K562 (cell line): ENCODE measurements around the gene CCNY. TPM values are rescaled to one million over a fixed set of nuclear protein-coding genes. Genes with fewer than 3 reads are reported as not detected.

Experiments
- ATAC-seq: fragments of 200-7000 bp; cut with Tn5 transposase; 3 replicates; pipeline ENCODE4 v1.9.1; 2020; ENCODE audit warnings: moderate library complexity
- BruUV-seq: library from RNA; stranded (reverse); fragments of 400-500 nt; replicated peaks from 2 replicates; lab custom pipeline; 2021; lab: Mats Ljungman, UMichigan
- CTCF ChIA-PET: fragments of 300-600 bp; formaldehyde crosslinking; extraction: SDS; loops from one replicate; lab custom pipeline; 2021; ENCODE audit warnings: low intra/inter-chr PET ratio; lab: Yijun Ruan, JAX
- POLR2A ChIA-PET: fragments of 300-600, 350-650 bp; sonication (Branson Sonifier 250); formaldehyde crosslinking; extraction: SDS; loops from one replicate; lab custom pipeline; 2021; ENCODE audit warnings: antibody characterized with exemption, inconsistent platforms; lab: Yijun Ruan, JAX
- DNase-seq, 4 experiments: peaks; one replicate each; pipeline versions ENCODE4 v3.0.0 to v3.0.0-alpha.2; 2011 to 2018; ENCODE audit warnings: low spot score in 3 of 4, mixed read lengths in 3 of 4; ENCODE audit errors: extremely low read depth in 1 of 4
- FAIRE-seq: peaks from 2 replicates; lab custom pipeline; 2011; peaks lifted over from hg19 to GRCh38; lab: Jason Lieb, UNC
- H2AFZ ChIP-seq: 2 replicates; pipeline ENCODE4 v1.6.0; 2011; ENCODE audit warnings: low read depth, low read length, control low read depth, inconsistent platforms
- H3K27ac ChIP-seq: fragments of 200-600 bp; 3 replicates; pipeline ENCODE4 v1.8.0; 2011; ENCODE audit warnings: low read depth, mild to moderate bottlenecking, control low read depth, inconsistent platforms, low read length, moderate library complexity, mixed read lengths; ENCODE audit errors: extremely low read depth
- H3K27me3 ChIP-seq, 2 experiments: fragments of 300-600 bp in 1 of 2; 2 replicates in 1 of 2; 3 replicates in 1 of 2; pipeline versions ENCODE4 v1.6.0 to v1.8.0; 2011; ENCODE audit warnings: inconsistent platforms in 2 of 2, low read length in 2 of 2, mild to moderate bottlenecking in 1 of 2, mixed read lengths in 1 of 2, moderate library complexity in 1 of 2; ENCODE audit not compliant: control insufficient read depth in 2 of 2, insufficient read depth in 2 of 2
- H3K36me3 ChIP-seq: fragments of 300-600 bp; 3 replicates; pipeline ENCODE4 v1.8.0; 2011; ENCODE audit warnings: mild to moderate bottlenecking, low read length, inconsistent platforms; ENCODE audit not compliant: control insufficient read depth, insufficient read depth
- H3K4me1 ChIP-seq, 2 experiments: fragments of 200-600 bp in 1 of 2; replicated peaks in 1 of 2; 2 replicates in 1 of 2; 3 replicates in 1 of 2; pipeline versions ENCODE4 v1.5.1 to v1.8.0; 2011; ENCODE audit warnings: inconsistent platforms in 2 of 2, low read length in 2 of 2, mild to moderate bottlenecking in 1 of 2, mixed read lengths in 1 of 2, moderate library complexity in 1 of 2; ENCODE audit not compliant: control insufficient read depth in 2 of 2, insufficient read depth in 2 of 2
- H3K4me2 ChIP-seq: 2 replicates; pipeline ENCODE4 v1.6.1; 2011; ENCODE audit warnings: low read length, control low read depth, inconsistent platforms, mixed read lengths; ENCODE audit not compliant: insufficient read depth
- H3K4me3 ChIP-seq: fragments of 200-600 bp; sonication (generic), shearing (Covaris generic); 2 replicates; pipeline ENCODE4 v1.5.1; 2016; ENCODE audit warnings: control low read depth, inconsistent platforms
- H3K79me2 ChIP-seq: fragments of 200-600 bp; 3 replicates; pipeline ENCODE4 v1.8.0; 2011; ENCODE audit warnings: low read length, inconsistent platforms; ENCODE audit not compliant: control insufficient read depth, insufficient read depth
- H3K9ac ChIP-seq, 2 experiments: 2 replicates each; pipeline versions ENCODE4 v1.6.0 to v1.6.1; 2011; ENCODE audit warnings: low read depth in 2 of 2, low read length in 2 of 2, control low read depth in 1 of 2, inconsistent platforms in 1 of 2, mild to moderate bottlenecking in 1 of 2, mixed read lengths in 1 of 2; ENCODE audit not compliant: insufficient read depth in 1 of 2
- H3K9me1 ChIP-seq: one replicate; pipeline ENCODE4 v1.6.0; 2011; ENCODE audit warnings: inconsistent platforms, mild to moderate bottlenecking, low read length, moderate library complexity; ENCODE audit not compliant: control insufficient read depth, insufficient read depth
- H3K9me3 ChIP-seq: replicated peaks from 2 replicates; pipeline ENCODE4 v1.5.1; 2011; ENCODE audit warnings: low read depth, low read length, inconsistent platforms; ENCODE audit not compliant: control insufficient read depth, insufficient read depth
- H4K20me1 ChIP-seq: replicated peaks from 2 replicates; pipeline ENCODE4 v1.6.1; 2011; ENCODE audit warnings: low read length, inconsistent platforms, mixed read lengths; ENCODE audit not compliant: control insufficient read depth, insufficient read depth
- CCAR2 ChIP-seq: fragments of 200-400 bp; formaldehyde crosslinking; IDR thresholded peaks from 2 replicates; pipeline ENCODE4 v1.6.1; 2017; ENCODE audit warnings: mild to moderate bottlenecking, low read depth, low read length
- RFX1 ChIP-seq: fragments of 450-650 bp; IDR thresholded peaks from 2 replicates; pipeline ENCODE4 v1.6.1; 2016; ENCODE audit warnings: mild to moderate bottlenecking, moderate library complexity
- WGBS: fragments of 100-300 bp; shearing (Covaris generic); methylation state at CpG from one replicate; pipeline ENCODE4 v1.1.6; 2016; ENCODE audit warnings: low coverage, mixed read lengths; ENCODE audit not compliant: insufficient coverage; ENCODE audit errors: missing lambda C conversion rate; 5-methylcytosine and 5-hydroxymethylcytosine counted together
- in situ Hi-C: fragments of 300-500 bp; cut with MboI; formaldehyde crosslinking; loops from 4 replicates; pipeline ENCODE4 v1.15.0; 2018; ENCODE audit warnings: inconsistent platforms, mixed read lengths
- intact Hi-C: fragments of 100-400 bp; cut with micrococcal nuclease; formaldehyde crosslinking; loops from 2 replicates; pipeline ENCODE4 v1.14.2; 2022
- polyA plus RNA-seq, 8 experiments: library from polyadenylated mRNA; depleted of rRNA in 4 of 8; stranded (reverse) in 5 of 8; unstranded in 3 of 8; fragments of >200 nt; fragmentation: Nextera tagmentation in 2 of 8; fragmentation: Illumina TruSeq in 1 of 8; extraction: Ambion mirVana in 2 of 8; extraction: Trizol in 1 of 8; gene quantifications; 2 replicates each; pipeline versions ENCODE4 v1.2.1 to v1.2.3, GENCODE V29; 2011 to 2014; ENCODE audit warnings: inconsistent platforms in 1 of 8, missing spikeins in 1 of 8
- total RNA-seq, 7 experiments: library from RNA; depleted of rRNA in 6 of 7; stranded (reverse); fragments of >200 nt in 6 of 7; fragmentation: Illumina TruSeq in 2 of 7; extraction: Trizol in 2 of 7; gene quantifications; 2 replicates each; pipeline versions ENCODE4 v1.2.1 to v1.2.3, GENCODE V29; 2011 to 2021; ENCODE audit warnings: low replicate concordance in 1 of 7
- TF ChIP-seq, protein P1 (sequence below): fragments of 250-450 bp; sonication (Bioruptor Pico); IDR thresholded peaks from 2 replicates; pipeline ENCODE4 v1.8.0; 2022; ENCODE audit warnings: inconsistent platforms, mild to moderate bottlenecking, moderate library complexity, borderline replicate concordance

Gene CCNY
- total and polyA plus RNA-seq, 9 of the 15 experiments (the other 6 are each of a cell fraction or from before 2014, with no cell fraction given), result 8.4 to 109 (median 38.6) TPM

DNA sequence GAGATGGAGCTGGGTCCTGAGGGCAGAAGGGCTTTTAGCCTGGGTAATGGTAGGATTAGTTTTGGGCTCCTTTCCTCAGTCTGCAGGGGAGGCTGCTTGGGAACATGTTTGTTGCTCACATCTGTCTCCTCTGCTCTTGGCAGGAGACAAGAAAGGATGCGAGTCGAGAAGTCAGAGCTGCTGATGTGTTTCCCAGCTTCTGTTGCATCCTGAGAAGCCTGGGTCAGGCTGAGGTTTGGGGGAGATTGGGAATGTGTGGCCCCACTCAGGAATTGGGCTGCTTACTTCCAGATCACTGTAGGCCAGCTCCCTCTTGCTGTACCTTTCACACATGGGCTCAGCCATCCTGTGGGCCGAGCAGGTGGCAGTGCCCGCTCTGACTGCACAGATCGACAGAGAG is 79.2 kb downstream of the CCNY start (continued):
- TF ChIP-seq, protein P1, sequence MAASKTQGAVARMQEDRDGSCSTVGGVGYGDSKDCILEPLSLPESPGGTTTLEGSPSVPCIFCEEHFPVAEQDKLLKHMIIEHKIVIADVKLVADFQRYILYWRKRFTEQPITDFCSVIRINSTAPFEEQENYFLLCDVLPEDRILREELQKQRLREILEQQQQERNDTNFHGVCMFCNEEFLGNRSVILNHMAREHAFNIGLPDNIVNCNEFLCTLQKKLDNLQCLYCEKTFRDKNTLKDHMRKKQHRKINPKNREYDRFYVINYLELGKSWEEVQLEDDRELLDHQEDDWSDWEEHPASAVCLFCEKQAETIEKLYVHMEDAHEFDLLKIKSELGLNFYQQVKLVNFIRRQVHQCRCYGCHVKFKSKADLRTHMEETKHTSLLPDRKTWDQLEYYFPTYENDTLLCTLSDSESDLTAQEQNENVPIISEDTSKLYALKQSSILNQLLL, result no peak

DNA sequence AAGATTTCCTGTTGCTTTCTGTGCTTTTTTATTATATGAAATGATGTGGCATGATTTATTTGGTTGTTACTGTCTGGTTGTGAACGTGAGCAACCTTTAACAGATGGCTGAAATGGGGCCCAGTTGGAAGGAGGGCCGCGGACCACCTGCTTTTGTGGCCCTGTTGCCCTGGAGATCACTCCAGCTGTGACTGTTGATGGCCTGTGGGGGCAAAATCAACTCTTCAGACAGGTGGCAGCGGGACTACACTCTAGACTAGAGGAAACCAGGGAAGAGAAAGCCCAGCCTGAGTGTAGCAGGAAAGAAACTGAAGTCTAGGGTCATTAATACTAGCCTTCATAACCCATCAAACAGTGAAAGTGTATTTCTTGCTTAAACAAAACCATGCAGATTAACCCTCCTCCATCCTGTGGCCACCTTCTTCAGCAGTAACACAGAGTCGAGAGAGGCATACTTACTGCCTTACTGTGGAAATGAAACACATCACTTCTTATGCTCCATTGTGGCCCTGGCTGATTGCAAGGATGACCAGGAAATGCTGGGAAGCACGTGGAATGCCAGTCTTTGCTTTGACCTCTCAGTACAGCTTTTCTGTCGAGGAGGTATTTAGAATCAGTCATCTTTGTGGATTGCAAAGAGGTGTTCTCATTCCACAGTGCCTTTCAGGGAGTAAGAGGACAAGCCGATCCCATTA is 80.5 kb downstream of the CCNY start:
- Histone ChIP-seq H3K4me1 (peaks cover 24 to 52% of the 10 kb centered on the region in 2 experiments), H3K27me3 (no peaks in the 10 kb centered on the region), H3K36me3 (no peaks in the 10 kb centered on the region), H2AFZ (no peak overlapping the region), H3K4me2 (no peak overlapping the region), H4K20me1 (peaks cover 55% of the 10 kb centered on the region), H3K9me1 (peaks cover 13% of the 10 kb centered on the region), H3K4me3 (no peak overlapping the region), H3K9ac (no peak overlapping the region), H3K27ac (no peak overlapping the region), H3K79me2 (peaks cover 98% of the 10 kb centered on the region), H3K9me3 (no peaks in the 10 kb centered on the region)
- intact Hi-C loops, result no loop called here
- 74% methylated on average over 8 of the region's 8 CpGs for WGBS
- ChIA-PET POLR2A (interaction anchor here (0.8 to 1.6 kb wide), 2 partner anchors 37 to 47 kb away, joined by 4 to 5 read pairs; no protein-coding TSS in a partner anchor), CTCF (no interaction called here)
- no TSS peak for BruUV-seq
- in situ Hi-C loops, result no loop called here
- ATAC-seq (no peak), DNase-seq (no peak)
- no peak for TF ChIP-seq CCAR2
- peak; percentile 28; the same call in 1 of the 2 replicates for TF ChIP-seq RFX1
- TF ChIP-seq, all 486 proteins: peak for 1
- FAIRE-seq, result no peak
